Activated CD4-positive, alpha-beta T cell treated with anti-CD3 and anti-CD28 coated beads for 1 hour (primary cell): ENCODE measurements around the gene SMC1B.
"Not testable (repeated sequence)": the region's sequence is repeated elsewhere in the genome, so short reads cannot be mapped to it uniquely, and the experiment has no call there.

Experiments used
- DNase-seq: peaks from one replicate; pipeline ENCODE4 v3.0.0-alpha.2; 2020

The SMC1B gene, protein sequence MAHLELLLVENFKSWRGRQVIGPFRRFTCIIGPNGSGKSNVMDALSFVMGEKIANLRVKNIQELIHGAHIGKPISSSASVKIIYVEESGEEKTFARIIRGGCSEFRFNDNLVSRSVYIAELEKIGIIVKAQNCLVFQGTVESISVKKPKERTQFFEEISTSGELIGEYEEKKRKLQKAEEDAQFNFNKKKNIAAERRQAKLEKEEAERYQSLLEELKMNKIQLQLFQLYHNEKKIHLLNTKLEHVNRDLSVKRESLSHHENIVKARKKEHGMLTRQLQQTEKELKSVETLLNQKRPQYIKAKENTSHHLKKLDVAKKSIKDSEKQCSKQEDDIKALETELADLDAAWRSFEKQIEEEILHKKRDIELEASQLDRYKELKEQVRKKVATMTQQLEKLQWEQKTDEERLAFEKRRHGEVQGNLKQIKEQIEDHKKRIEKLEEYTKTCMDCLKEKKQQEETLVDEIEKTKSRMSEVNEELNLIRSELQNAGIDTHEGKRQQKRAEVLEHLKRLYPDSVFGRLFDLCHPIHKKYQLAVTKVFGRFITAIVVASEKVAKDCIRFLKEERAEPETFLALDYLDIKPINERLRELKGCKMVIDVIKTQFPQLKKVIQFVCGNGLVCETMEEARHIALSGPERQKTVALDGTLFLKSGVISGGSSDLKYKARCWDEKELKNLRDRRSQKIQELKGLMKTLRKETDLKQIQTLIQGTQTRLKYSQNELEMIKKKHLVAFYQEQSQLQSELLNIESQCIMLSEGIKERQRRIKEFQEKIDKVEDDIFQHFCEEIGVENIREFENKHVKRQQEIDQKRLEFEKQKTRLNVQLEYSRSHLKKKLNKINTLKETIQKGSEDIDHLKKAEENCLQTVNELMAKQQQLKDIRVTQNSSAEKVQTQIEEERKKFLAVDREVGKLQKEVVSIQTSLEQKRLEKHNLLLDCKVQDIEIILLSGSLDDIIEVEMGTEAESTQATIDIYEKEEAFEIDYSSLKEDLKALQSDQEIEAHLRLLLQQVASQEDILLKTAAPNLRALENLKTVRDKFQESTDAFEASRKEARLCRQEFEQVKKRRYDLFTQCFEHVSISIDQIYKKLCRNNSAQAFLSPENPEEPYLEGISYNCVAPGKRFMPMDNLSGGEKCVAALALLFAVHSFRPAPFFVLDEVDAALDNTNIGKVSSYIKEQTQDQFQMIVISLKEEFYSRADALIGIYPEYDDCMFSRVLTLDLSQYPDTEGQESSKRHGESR

DNA sequence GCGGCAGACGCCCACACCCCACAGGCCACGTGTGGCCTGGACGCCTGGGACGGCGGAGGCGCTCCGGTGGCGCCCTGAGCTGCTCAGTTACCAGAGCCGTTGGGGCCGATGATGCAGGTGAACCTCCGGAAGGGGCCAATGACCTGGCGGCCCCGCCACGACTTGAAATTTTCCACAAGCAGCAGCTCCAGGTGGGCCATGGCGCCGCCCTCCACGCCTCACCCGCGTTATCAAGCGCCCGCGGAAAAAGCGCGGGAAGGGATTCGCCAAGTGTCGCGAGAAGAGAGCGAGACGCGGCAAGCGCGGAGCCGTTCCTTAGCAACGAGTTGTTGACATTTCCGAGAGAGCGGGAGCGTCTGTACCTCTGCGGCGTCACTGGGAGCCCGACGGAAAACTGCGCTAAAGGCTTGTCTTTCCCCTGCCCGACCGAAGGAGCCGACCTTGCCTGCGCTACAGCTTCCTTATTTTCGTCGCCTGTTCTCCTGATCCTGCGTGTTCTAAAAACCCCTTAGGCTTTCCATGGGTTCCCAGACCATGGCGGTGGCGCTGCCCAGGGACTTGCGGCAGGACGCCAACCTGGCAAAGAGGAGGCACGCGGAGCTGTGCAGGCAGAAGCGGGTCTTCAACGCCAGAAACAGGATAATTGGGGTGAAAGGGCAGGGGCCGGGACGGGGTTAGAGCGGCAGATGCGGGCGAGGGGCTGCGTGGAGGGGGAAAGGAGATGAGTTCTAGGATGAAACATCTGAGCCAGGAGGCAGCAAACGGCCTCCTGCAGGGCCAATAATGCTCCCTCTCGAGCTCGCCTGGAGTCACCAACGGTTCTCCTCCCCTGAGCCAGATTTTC, at the start of gene SMC1B, which contains the start of gene RIBC2:
TSS of gene SMC1B (minus strand) at position 232 of the 844 bp plus-strand sequence. CDS start at position 200, 32 bp downstream.
TSS of gene RIBC2 (plus strand) at position 326 of the 844 bp plus-strand sequence. CDS start at position 520, 194 bp downstream.
- DNase-seq, result peak; percentile 79

DNA sequence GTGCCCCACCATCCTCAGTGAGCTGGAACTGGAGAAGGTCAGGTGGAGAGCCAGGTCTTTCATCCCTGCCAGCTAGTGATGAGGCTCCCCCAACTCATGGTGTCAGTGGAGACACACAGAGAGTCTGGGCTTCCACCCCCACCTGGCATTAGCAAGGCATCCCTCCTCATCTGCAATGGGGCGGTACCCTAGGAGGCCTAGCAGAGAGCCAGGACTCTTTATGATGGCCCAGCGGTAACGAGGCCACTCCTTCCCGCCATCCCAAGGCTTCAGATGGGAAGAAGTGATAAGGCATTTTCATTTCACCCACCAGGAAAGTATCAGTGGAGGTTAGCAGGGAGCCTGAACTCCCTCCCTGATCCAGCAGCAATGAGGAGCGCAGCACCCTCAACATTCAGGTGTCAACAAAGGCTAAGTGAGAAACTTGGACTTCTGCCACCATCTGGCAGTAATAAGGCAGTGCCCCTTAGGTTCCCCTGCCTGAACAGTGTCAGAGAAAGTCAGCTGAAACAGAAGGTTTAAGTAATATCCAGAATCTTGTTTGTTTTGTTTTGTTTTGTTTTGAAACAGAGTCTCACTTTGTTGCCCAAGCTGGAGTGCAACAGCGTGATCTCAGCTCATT, 48.7 kb upstream of the SMC1B start:
- no peak for DNase-seq

DNA sequence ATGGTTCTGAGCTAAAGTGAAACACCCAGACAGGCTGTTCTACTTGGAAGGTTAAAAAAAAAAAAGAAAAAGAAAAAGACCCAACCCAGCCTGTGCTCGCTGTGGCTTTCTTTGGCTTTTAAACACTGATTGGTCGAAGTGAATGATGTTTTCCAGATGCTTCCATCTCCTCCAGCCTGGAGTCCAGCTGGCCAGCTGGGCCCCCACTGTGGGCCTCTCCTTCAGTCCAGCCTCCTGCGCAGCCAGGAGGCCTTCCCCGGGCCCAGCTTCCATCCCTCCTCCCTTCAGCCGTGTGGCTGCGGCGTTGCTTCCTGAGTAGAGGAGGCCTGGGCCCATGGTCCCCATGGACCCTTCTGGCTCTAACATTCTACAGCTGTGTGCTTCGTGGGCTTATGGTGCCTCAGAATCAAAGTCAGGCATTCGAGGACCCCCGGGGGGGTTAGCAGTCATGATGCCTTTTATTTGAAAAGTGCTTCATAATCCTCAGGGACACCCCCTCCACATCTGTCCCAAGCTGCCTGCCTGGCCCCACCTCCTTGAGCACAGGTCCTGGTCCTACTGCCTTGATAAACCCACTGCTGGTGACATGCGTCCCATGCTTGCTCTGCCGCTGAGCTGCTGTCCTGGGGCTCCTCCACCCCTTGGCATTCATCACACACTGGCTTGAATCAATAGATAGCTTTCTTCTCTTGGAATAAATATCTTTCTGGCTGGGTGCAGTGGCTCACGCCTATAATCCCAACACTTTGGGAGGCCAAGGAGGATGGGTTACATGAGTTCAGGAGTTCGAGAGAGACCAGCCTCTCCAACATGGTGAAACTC, 47.1 kb upstream of the SMC1B start:
- no peak for DNase-seq

DNA sequence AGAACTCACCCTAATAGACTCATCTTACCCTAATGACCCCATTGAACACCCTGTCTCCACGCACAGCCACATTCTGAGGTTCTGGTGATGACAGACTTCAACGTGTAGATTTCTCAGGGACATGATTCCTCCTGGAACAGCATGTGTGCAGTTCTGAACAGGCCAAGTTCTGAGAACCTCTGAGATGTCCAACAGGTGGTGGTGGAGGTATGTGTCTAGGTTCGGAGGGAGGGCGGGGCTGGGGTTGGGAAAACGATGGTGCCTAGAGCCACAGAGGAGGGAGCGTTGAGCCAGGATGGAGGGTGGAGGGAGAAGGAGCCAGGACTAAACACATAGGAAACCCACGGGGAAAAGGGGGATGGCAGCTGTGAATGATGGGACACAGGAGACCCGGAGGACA, 45.8 kb upstream of the SMC1B start:
- DNase-seq, result no peak

DNA sequence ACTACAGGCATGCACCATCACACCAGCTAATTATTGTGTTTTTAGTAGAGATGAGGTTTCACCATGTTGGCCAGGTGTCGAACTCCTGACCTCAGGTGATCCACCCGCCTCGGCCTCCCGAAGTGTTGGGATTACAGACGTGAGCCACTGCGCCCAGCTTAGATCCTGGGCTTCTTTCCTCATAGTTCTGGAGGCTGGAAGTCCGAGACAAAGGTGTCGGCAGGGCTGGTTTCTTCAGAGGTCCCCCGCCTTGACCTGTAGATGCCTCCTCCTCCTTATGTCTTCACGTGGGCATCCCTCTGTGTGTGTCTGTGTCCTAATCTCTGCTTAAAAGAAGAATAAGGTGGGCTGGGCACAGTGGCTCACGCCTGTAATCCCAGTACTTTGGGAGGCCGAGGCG, 45.1 kb upstream of the SMC1B start:
- DNase-seq, result no peak

DNA sequence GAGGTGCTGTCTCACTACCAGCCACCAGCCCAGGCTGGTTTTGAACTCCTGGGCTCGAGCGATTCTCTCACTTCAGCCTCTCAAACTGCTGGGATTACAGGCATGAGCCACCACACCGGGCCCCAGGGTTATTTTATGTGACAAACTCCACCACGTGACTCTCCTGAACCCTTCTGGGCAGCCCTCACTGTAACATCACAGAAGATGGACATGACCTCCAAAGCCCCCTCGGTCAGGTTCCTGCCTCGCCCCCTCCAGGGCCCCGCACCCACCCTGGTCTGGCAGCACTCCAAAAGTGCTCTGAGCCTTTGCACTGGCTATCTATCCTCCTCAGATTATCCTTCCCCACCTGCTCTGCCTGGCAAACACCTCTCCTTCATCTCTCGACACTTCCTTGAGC, 43.4 kb upstream of the SMC1B start:
- no peak for DNase-seq

DNA sequence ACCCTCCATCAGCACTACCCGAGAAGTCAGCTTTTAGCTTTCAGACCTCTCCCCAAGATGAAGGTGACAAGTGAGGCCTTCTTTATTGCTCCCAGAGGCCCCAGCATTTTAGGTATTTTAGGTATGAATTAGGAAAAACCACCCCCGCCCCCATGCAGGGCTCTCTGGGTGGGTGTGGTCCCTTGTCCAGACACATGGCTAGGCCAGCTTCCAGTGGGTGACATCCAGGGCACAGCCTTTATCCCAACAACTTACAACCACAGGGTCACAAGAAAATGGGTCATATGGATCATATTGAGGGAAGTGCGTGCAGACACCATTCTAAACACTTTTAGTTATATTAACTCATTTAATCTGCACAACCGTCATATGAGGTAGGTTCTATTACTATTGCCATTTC, 42.2 kb upstream of the SMC1B start:
- no peak for DNase-seq

DNA sequence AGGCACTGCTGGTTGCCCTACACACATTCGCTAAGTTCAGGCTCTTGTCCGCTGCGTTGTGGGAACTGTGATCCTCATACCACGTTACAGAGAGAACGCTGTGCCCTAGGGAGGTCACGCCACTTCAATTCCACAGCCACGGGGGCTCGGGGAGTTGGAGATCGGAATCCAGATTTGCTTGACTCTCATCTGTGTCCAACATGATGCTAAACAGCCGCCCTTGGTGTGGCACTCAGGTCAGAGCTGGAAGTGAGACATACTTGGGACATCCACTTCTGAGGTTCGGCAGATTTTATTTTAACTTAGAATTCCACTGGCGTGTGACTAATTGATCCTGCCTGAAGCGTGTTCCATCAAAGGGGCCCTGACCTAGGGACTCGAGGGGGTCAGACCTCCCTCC, 41.8 kb upstream of the SMC1B start:
- no peak for DNase-seq

DNA sequence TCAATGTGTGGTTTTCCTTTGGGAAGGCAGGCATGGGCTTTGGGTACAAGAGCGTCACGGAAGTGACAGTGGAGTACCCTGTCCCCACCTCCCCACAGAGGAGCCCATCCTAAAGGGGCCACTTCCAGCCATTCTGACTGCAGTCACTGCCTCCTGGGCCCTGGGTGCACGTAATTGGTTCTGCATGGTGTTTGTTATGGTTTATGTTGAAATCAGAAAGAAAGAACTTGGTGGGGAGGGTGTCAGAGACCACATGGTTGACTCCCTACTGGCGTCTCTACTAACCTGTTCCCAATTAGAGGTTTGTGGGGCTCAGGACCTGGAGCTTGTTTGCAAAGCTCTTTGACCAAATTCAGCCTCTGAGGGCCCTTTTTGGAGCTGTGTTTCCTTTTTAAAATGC, 40.9 kb upstream of the SMC1B start:
- DNase-seq, result no peak

DNA sequence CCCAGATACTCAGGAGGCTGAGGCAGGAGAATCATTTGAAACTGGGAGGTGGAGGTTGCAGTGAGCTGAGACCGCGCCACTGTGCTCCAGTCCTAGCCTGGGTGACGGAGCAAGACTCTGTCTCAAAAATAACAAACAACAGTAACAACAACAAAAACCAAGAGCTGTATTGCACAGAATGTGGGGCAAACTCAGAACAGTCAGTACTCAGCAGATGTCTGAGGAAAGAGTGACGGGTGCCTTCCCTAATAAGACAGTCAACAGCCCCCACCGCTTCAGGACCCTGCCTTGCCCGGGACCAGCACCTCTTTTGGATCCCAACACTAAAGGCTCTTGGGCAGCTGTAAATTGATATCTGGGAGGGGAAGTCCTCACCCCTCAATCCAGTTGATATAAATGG, 40.4 kb upstream of the SMC1B start:
- DNase-seq, result no peak

DNA sequence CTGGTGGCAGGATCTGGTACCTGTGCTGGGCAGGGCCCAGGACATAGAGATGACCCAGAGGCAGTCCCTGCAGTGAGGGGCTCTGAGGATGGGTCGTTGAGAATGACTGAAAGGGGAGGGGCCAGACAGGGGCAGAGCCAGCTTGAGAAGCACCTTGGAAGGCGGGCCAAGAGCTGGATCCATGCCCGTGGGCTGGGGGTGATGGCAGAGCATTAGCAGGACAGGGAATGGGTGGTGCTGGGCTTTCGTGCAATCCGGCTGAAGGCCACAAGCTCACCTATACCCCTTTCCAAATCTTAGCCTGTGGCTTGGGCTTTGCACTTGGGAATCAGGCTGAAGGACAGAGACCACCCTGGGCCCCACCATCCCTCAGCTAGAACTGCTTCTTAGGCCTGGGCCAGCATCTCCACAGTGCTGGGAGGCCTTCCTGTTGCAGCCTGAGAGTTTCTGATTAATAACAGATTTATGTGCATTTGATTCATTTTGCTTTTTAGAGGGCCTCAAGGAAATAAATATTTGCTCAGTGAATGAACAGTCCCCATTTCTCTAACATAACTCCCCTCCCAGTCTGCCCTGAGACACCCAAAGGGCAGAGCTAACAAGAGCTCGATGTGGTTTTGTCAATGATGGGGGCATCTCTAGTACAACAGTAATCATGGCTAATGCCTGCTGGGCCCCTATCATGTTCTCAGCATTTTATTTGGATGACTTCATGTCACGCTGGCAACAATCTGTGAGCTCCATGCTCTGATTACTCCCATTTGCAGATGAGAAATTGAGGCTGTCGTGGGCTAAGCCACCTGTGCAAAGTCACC, 39.4 kb upstream of the SMC1B start:
- no peak for DNase-seq

DNA sequence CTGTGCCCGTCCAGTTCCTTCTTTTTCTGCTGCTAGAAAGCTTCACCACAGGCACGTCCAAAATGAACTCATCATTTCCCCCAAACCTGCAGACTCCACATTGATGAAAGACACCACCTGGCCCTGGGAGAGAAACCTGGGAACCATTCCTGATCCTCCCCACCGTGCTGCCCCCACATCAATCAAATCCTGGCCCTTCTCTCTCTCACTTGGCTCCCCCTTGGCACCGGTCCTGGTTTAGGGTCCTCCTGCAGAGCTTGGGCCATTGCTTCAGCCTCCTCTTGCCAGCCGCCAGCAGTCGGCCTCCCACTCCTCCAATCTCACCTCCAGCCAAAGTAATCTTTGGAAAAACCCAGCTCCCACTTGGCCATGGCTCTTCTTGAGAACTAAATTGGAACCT, 38.6 kb upstream of the SMC1B start:
- DNase-seq, result no peak

DNA sequence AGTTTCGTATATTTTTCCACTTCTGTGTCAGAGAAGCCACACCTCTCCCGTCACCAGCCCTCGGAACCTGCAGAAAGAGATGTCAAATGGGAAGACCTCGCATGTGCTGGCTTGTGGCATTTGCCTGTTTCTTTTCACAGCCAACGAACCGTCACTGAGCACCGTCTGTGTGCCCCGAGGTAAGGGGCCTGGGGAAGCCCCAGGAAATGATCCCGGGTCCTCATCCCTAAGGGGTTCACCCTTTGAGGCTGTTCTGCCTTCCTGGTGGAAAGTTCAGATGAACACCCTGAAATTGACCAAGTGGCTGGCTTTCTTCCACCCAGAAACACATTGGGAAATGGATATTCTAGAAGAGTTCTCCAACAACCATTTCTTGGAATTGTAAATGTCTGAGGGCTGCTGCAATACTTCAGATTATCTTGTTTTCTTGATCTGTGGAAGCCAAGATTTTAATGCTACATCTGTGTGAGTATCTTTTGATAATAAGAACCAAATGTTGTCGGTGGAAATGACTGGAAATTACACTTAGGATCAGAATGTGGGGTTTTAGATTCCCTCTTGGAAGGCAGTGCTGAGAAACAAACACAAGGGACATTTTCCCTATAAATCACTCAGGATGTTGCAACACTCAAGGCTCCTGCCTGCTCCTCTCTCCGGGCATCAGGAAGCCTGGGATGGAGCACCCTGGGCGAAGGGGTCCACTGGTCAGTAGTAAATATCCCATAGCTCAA, 37.7 kb upstream of the SMC1B start:
- DNase-seq, result no peak

DNA sequence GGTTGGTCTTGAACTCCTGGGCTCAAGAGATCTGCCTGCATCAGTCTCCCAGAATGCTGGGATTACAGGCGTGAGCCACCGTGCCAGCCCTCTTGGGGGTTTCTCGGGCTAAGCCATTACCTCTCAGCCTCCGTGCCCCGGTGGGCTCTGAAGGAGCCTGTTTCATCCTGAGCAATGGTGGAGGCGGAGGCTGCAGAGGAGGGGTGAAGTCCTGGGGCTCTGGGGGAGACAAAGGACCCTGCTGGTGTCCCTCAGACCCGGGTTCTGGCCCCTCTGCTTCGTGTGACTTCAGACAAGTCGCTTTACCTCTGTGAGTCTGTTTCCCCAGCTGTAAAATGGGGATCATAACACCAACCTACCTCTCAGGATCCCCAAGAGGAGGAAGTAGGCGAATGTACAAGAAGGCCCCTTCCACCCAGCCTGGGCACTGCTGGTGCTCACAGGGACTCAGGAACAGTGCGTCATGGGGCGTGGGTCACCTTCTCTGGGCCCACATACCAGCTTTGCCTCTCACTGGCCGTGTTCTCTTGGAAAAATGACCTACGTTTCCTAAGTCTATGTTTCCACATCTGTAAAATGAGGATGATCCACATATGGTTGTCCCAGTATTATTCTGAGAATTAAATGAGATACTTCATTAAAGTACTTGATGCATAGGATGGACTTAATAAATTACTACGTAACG, 36.8 kb upstream of the SMC1B start:
- no peak for DNase-seq

DNA sequence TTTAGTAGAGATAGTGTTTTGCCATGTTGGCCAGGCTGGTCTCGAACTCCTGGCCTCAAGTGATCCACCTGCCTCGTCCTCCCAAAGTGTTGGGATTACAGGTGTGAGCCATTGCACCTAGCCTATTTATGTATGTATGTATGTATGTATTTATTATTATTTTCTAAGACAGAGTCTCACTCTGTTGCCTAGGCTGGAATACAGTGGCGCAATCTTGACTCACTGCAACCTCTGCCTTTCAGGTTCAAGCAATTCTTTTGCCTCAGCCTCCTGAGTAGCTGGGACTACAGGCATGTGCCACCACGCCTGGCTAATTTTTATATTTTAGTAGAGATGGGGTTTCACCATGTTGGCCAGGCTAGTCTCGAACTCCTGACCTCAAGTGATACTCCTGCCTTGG, 36.0 kb upstream of the SMC1B start:
- DNase-seq, result not testable (repeated sequence)

DNA sequence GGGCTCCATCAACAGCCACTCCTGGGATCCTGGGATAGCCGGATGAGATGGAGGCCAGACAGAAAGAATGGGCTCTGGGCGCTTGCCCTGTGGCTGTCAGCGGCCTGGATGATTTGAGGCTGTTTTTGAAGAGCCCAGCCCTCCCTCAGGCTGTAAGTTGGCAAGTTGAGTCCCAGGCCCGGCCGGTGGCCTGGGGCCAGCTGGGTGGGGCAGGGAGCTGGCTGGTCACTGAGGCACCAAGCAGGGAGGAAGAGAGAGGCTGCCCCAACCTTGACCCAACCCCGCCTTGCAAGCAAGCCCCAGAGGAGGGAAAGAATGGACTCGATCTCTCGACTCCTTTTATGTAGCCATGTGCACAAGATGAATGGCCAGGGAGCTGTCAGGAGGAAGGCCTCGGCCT, 35.0 kb upstream of the SMC1B start:
- no peak for DNase-seq

DNA sequence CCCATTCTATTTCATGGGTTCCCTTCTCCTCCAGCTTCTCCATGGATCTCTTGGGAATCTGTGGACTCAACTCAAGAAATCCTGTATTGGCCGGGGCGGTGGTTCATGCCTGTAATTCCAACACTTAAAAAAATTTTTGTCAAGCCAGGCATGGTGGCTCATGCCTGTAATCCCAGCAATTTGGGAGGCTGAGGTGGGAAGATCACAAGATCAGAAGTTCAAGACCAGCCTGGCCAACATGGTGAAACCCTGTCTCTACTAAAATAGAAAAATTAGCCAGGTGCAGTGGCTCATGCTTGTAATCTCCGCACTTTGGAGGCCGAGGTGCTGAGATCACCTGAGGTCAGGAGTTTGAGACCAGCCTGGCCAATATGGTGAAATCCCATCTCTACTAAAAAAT, 34.2 kb upstream of the SMC1B start:
- DNase-seq, result not testable (repeated sequence)

DNA sequence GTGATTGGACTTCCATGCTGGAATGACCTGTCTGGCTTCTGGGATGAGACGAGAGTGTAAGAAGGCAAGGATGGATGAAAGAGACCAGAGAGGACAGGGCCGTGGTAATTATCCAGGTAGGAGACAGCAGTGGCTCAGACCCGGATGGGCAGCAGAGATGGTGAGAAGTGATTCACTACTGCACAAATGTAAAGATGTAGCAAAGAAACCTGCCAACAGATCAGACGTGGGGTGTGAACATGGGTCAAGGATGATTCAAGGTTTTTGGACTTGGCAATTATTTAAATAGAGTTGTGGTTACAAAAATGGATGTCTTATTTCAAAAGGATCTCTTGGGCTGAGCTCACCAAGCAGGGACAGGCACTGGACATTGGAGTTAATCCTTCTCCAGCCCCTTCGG, 32.8 kb upstream of the SMC1B start:
- no peak for DNase-seq
